ENCODE data around the gene MACROD2. TPM values are rescaled to one million over a fixed set of nuclear protein-coding genes. Genes with fewer than 3 reads are reported as not detected.

The MACROD2 gene
- total RNA-seq, 1 experiment from 2014 or later: not detected

DNA sequence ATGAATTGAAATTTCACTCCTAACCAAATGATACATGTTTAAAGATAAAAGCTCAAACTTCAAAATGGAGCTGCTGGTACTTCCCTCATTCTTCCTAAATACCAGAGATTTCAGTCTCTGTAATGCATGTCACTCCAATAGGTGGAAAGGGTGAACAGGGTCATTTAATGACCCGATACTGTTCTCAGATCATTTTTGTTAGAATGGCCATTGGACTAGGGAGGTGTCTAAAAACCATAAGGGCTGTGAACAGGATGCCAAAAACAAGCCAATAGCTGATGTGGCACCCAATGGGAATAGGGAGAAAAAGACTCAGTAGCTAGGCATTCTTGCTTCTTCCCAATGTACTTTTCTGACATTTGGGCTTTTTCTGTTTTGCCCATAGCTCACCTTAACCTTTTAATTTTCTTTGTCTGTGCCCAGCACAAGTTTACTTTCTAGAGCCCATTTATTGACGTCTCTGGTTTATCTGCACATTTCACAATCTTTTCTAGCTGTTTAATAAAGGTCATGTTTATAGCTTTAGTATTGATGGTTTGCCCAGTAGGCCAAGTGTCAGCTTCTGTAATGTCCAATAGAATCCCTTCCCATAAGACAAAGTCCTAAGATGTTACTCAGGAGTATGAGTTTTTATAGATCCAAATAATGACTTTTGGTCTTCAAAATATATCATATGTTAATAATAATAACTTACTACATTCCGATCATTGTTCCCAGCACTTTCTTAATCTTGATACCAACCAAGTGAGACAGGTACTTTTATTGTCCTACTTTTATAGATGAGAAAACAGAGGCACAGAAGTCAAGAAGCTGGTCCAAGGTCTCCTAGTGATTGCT is 366.4 kb downstream of the MACROD2 start:
- no peak for DNase-seq (ENCODE audit: low spot score)
- in situ Hi-C loops (cut with HindIII; ENCODE audit: low sequenced_read_pairs): no loop called here

GRCh38 chr20:14374196-14374595 is 378.9 kb downstream of the MACROD2 start:
- in situ Hi-C loops (cut with HindIII; ENCODE audit: low sequenced_read_pairs): no loop called here
- no peak for DNase-seq (ENCODE audit: low spot score)

- in situ Hi-C loops (cut with HindIII; ENCODE audit: low sequenced_read_pairs): no loop called here
- DNase-seq (ENCODE audit: low spot score): no peak
Measured at GRCh38 chr20:14375416-14375985, 380.2 kb downstream of the MACROD2 start.

DNA sequence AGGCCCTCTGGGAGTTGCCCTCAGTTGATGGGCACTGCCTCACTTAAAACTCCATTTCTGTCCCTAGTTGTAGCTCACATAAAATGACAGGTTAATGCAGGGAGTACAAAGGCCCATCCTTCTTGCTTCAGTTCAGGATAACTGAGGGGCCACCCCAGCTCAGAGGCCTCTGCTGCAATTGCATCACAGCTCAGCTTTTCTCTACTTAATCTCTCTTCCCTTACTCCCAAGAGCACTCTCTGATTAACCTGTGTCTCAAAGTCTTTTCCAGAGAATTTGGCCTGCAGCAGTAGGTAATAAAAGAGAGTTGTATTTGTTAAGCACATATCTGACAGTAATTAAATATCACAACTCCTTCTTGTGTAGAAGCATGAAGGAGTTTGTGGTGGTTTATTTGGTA is 383.0 kb downstream of the MACROD2 start:
- no peak for DNase-seq (ENCODE audit: low spot score)
- in situ Hi-C loops (cut with HindIII; ENCODE audit: low sequenced_read_pairs): no loop called here

- no peak for DNase-seq (ENCODE audit: low spot score)
- in situ Hi-C loops (cut with HindIII; ENCODE audit: low sequenced_read_pairs): no loop called here
Measured at GRCh38 chr20:14383335-14383734, 388.0 kb downstream of the MACROD2 start.

DNA sequence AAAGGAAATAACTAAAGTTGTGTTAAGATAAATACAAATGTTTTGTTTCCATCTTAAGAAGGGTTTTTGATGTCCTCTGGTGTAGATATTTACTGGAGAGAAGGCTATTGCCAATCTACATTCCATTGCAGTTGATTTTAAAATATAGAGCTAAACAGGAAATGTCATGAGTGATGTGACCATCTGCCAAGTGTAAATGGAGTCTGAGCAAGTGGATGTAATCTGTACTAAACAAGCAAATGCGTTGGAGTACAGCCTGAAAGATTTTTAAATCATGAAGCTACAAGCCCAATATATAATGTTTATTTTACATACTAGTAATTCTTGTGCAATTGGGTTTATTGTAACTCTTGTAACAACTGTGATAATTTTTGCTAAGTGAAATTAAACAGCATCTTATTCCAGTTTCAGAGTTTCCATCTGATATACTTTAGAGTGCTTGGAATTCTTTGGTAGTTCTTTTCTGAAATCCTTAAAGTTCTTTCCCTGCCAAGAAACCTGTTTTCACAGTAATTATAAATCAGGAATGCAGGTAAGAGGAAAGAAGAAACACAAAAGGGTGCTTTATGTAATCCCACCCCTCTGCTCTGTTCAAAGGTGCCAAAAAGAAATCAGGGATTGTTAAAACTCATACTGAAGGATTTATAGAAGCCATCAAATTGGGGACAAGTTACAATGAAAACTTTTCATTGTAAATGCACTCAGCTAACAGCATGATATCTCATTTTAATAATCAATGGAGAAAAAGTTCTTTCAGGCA is 389.3 kb downstream of the MACROD2 start:
- peak; percentile 30 for DNase-seq (ENCODE audit: low spot score)
- in situ Hi-C loops (cut with HindIII; ENCODE audit: low sequenced_read_pairs): no loop called here

GRCh38 chr20:14385176-14385740 is 389.9 kb downstream of the MACROD2 start:
- DNase-seq (ENCODE audit: low spot score): no peak
- in situ Hi-C loops (cut with HindIII; ENCODE audit: low sequenced_read_pairs): no loop called here

- in situ Hi-C loops (cut with HindIII; ENCODE audit: low sequenced_read_pairs): no loop called here
- DNase-seq (ENCODE audit: low spot score): no peak
Measured at GRCh38 chr20:14386726-14387125, 391.4 kb downstream of the MACROD2 start.

- in situ Hi-C loops (cut with HindIII; ENCODE audit: low sequenced_read_pairs): no loop called here
- DNase-seq (ENCODE audit: low spot score): peak; percentile 14
Measured at GRCh38 chr20:14401479-14402138, 406.3 kb downstream of the MACROD2 start.

DNA sequence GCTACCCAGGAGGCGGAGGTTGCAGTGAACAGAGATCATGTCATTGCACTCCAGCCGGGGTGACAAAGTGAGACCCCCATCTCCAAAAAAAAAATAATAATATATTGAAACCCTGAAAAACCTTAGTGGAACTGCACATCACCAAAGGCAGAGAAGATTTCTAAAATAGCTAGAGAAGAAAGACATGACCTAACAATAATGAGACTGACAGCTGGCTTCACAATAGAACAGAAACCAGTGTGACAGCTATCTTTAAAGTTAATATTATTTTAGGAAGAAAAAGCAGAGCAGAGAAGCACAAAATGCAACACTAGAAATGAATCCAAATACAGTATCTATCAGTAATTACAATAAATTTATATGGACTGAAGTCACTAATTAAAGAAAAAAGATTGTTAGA is 409.2 kb downstream of the MACROD2 start:
- DNase-seq (ENCODE audit: low spot score): no peak
- in situ Hi-C loops (cut with HindIII; ENCODE audit: low sequenced_read_pairs): no loop called here

GRCh38 chr20:14406495-14406894 is 411.2 kb downstream of the MACROD2 start:
- in situ Hi-C loops (cut with HindIII; ENCODE audit: low sequenced_read_pairs): no loop called here
- DNase-seq (ENCODE audit: low spot score): no peak

GRCh38 chr20:14407336-14407735 is 412.0 kb downstream of the MACROD2 start:
- no peak for DNase-seq (ENCODE audit: low spot score)
- in situ Hi-C loops (cut with HindIII; ENCODE audit: low sequenced_read_pairs): no loop called here

- in situ Hi-C loops (cut with HindIII; ENCODE audit: low sequenced_read_pairs): no loop called here
- DNase-seq (ENCODE audit: low spot score): no peak
Measured at GRCh38 chr20:14410869-14411555, 415.7 kb downstream of the MACROD2 start.

DNA sequence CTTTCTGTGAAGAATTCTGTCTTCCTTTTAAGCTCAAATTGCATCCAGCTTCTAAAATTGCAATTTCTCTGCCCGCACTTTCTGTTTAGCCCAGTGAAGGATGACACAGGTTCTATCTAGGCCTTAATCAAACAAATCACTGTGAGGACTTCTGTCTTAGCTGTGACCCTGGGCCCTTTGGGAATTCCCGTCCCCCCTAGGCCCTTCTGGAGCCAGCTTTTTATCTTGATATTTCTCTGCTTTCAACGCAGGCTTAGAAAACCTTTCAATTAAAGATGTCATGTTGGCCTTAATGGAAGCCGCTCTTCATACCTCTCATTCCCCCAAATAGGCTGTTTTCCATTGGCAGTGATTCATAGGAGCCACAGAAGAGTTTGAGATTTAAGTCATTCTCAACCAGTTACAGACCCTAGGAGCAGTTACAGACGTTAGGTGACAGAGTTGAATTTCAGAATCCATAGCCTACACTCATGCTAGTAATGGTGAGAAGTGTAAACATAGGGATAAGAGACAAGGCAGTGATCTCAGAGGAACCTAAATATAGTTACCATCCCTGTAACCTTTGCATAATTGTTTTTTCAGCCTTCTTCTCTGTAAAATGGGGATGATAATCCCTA is 416.9 kb downstream of the MACROD2 start:
- DNase-seq (ENCODE audit: low spot score): no peak
- in situ Hi-C loops (cut with HindIII; ENCODE audit: low sequenced_read_pairs): no loop called here

DNA sequence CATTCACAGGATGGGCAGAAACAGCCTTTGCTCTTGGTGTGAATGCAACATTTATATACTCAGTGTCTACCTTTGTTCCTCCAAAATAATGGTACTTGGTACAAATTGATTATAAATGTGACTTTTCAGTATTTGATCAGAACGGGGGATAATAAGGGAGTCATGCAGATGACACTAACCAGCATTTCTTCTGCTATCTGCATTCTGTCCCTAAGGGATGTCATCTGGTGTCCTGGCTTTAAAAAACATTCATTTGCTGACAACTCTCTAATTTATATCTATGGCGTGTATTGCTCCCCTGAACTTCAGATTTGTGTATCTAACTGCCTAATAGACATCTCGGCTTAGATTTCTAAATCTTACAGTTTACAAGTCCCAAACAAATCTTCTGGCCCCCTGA is 418.5 kb downstream of the MACROD2 start:
- in situ Hi-C loops (cut with HindIII; ENCODE audit: low sequenced_read_pairs): no loop called here
- no peak for DNase-seq (ENCODE audit: low spot score)

DNA sequence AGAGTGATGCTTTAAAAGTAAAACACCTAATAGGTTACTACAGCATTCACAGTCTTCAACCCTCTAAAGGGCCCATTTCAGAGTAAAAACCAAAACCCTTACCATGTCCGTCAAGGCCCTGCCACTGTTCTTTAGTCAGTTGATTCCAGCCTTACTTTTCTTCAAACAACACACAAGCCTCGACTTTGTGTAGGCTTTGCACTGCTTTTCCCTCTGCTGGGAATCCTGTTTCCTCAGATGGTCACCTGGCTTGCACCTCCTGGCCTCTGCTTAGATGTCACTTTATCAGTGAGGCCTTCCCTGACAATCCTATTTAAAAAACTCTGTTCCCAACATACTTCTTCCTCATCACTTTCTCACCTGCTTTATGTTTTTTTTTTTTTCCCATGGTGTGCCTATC is 419.2 kb downstream of the MACROD2 start:
- no peak for DNase-seq (ENCODE audit: low spot score)
- in situ Hi-C loops (cut with HindIII; ENCODE audit: low sequenced_read_pairs): no loop called here

DNA sequence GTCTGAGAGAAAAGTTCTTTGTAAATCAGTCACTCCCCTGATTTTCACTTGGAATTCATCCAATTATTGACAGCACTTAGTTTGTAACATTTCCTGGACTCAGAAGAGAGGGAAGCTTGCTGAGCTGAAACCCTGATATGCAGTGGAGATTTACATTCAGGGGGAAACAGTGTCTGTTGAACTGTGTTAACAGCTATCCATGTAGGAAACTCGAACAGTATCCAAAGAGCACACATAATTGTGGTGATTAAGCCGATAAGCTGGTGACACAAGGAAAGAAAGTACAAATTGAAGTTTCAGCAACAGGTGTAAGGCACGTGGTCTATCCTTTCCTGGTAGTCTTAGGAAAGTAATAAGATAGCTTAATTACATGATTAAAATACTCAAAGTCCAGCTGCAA is 420.2 kb downstream of the MACROD2 start:
- in situ Hi-C loops (cut with HindIII; ENCODE audit: low sequenced_read_pairs): no loop called here
- no peak for DNase-seq (ENCODE audit: low spot score)

GRCh38 chr20:14418376-14418775 is 423.1 kb downstream of the MACROD2 start:
- in situ Hi-C loops (cut with HindIII; ENCODE audit: low sequenced_read_pairs): no loop called here
- no peak for DNase-seq (ENCODE audit: low spot score)

Measured in G401 (cell line).